ENCODE measurements around the gene PRKCZ. TPM values are rescaled to one million over a fixed set of nuclear protein-coding genes. Genes with fewer than 3 reads are reported as not detected.

Gene PRKCZ
- polyA plus RNA-seq, 1 of the 3 experiments (the other 2 are of a cell fraction) = 24.2 TPM

- CTCF ChIA-PET = interaction anchor here (1.0 to 5.5 kb wide), 2 partner anchors 16 to 18 kb away, joined by 3 to 36 read pairs; no protein-coding TSS in a partner anchor
These were observed 108.1 kb downstream of the PRKCZ start for GRCh38 chr1:2158272-2158671.

GRCh38 chr1:2159124-2159523 lies 108.9 kb downstream of the PRKCZ start:
- ChIA-PET CTCF (interaction anchor here (1.0 to 5.5 kb wide), 3 partner anchors 8 to 19 kb away, joined by 3 to 36 read pairs (median 4); no protein-coding TSS in a partner anchor), POLR2A (no interaction called here)
- no peaks in the 10 kb centered on the region for H3K27me3 ChIP-seq (ENCODE audit: insufficient read depth)
- WGBS (ENCODE audit: low lambda C conversion rate) = 93% methylated on average over 9 of the region's 18 CpGs
- no peaks in the 10 kb centered on the region for H3K4me1 ChIP-seq (ENCODE audit: control insufficient read depth in 1 of 2, insufficient read depth in 2 of 2, low read depth in 1 of 2, low read length in 1 of 2)
- H3K4me3 ChIP-seq (ENCODE audit: low read depth in 2 of 2, low read length in 1 of 2) = no peak overlapping the region
- H3K27ac ChIP-seq (ENCODE audit: low read depth in 2 of 2, low read length in 1 of 2) = no peak overlapping the region
- H3K9me3 ChIP-seq = no peaks in the 10 kb centered on the region
- no peaks in the 10 kb centered on the region for H4K20me1 ChIP-seq (ENCODE audit: insufficient read depth)
- H3F3A ChIP-seq (replicated peaks; ENCODE audit: insufficient read depth) = no peaks in the 10 kb centered on the region
- no peak overlapping the region for H2AFZ ChIP-seq (ENCODE audit: low read depth)
- no peaks in the 10 kb centered on the region for H3K79me2 ChIP-seq (ENCODE audit: insufficient read depth)
- no peak overlapping the region for H3K9ac ChIP-seq
- H3K9me2 ChIP-seq = no peaks in the 10 kb centered on the region
- H3K4me2 ChIP-seq = no peak overlapping the region
- no peak for DNase-seq
- H3K36me3 ChIP-seq (replicated peaks in 1 of 2; ENCODE audit: control insufficient read depth in 1 of 2, insufficient read depth in 2 of 2, low read length in 1 of 2) = peaks cover 0 to 4% of the 10 kb centered on the region in 2 experiments
- no peak for TF ChIP-seq RXRA (IDR thresholded peaks at IDR 0.05; ENCODE audit: borderline replicate concordance, low read depth)
- no peak for TF ChIP-seq SIN3A (IDR thresholded peaks at IDR 0.05; ENCODE audit: borderline replicate concordance, low read depth, low read length)
- no peak for TF ChIP-seq RFX5 (IDR thresholded peaks at IDR 0.05; ENCODE audit: low read length)
- TF ChIP-seq ELF1 (IDR thresholded peaks at IDR 0.05) = no peak
- TF ChIP-seq TEAD4 (IDR thresholded peaks at IDR 0.05; ENCODE audit: borderline replicate concordance, insufficient read depth) = no peak
- no peak for TF ChIP-seq GATA2 (CRISPR knock-in tag; IDR thresholded peaks at IDR 0.05)
- TF ChIP-seq USF2 (IDR thresholded peaks at IDR 0.05; ENCODE audit: borderline replicate concordance, low read depth, low read length) = no peak
- TF ChIP-seq TCF12 (IDR thresholded peaks at IDR 0.05) = no peak
- no peak for TF ChIP-seq TAF1 (IDR thresholded peaks at IDR 0.05; ENCODE audit: borderline replicate concordance, low read depth, low read length)
- no peak for TF ChIP-seq NFIC (IDR thresholded peaks at IDR 0.05; ENCODE audit: borderline replicate concordance)
- no peak for TF ChIP-seq NRF1 (IDR thresholded peaks at IDR 0.05; ENCODE audit: low read depth, low read length)
- no peak for TF ChIP-seq POLR2AphosphoS5 (IDR thresholded peaks at IDR 0.05; ENCODE audit: low read depth, low read length)
- TF ChIP-seq YY1 (IDR thresholded peaks at IDR 0.05; ENCODE audit: low read depth) = no peak
- TF ChIP-seq CHD2 (IDR thresholded peaks at IDR 0.05; ENCODE audit: low read length, partially characterized antibody) = no peak
- TF ChIP-seq ZBTB33 (IDR thresholded peaks at IDR 0.05; ENCODE audit: borderline replicate concordance, low read depth) = no peak
- TF ChIP-seq IRF3 (IDR thresholded peaks at IDR 0.05; ENCODE audit: low read depth, low read length) = no peak

More at GRCh38 chr1:2158272-2158671, 108.1 kb downstream of the PRKCZ start:
- Histone ChIP-seq H3K36me3 (replicated peaks in 1 of 2; ENCODE audit: control insufficient read depth in 1 of 2, insufficient read depth in 2 of 2, low read length in 1 of 2) (peaks cover 0 to 4% of the 10 kb centered on the region in 2 experiments), H3K4me3 (ENCODE audit: low read depth in 2 of 2, low read length in 1 of 2) (no peak overlapping the region), H3K9ac (no peak overlapping the region), H3K4me2 (no peak overlapping the region), H2AFZ (ENCODE audit: low read depth) (no peak overlapping the region), H3F3A (replicated peaks; ENCODE audit: insufficient read depth) (no peaks in the 10 kb centered on the region), H3K9me3 (no peaks in the 10 kb centered on the region), H3K27me3 (ENCODE audit: insufficient read depth) (no peaks in the 10 kb centered on the region), H4K20me1 (ENCODE audit: insufficient read depth) (no peaks in the 10 kb centered on the region), H3K9me2 (no peaks in the 10 kb centered on the region), H3K4me1 (ENCODE audit: control insufficient read depth in 1 of 2, insufficient read depth in 2 of 2, low read depth in 1 of 2, low read length in 1 of 2) (no peaks in the 10 kb centered on the region), H3K79me2 (ENCODE audit: insufficient read depth) (no peaks in the 10 kb centered on the region), H3K27ac (ENCODE audit: low read depth in 2 of 2, low read length in 1 of 2) (no peak overlapping the region)
- DNase-seq = no peak
- POLR2A ChIA-PET = no interaction called here
- 94% methylated on average over 16 of the region's 16 CpGs for WGBS (ENCODE audit: low lambda C conversion rate)
- TF ChIP-seq PBX3 (IDR thresholded peaks at IDR 0.05) (no peak), USF2 (IDR thresholded peaks at IDR 0.05; ENCODE audit: borderline replicate concordance, low read depth, low read length) (no peak), GATA2 (CRISPR knock-in tag; IDR thresholded peaks at IDR 0.05) (no peak), CHD2 (IDR thresholded peaks at IDR 0.05; ENCODE audit: low read length, partially characterized antibody) (no peak), EP300 (IDR thresholded peaks at IDR 0.05; ENCODE audit: borderline replicate concordance in 1 of 2, low read depth in 1 of 2, low read length in 1 of 2) (no peak)

All from SK-N-SH (cell line).